ENCODE measurements around the gene OGT. TPM values are rescaled to one million over a fixed set of nuclear protein-coding genes. Genes with fewer than 3 reads are reported as not detected.

Gene OGT
- total RNA-seq = 31.8 and 33.1 TPM in 2 replicates

DNA sequence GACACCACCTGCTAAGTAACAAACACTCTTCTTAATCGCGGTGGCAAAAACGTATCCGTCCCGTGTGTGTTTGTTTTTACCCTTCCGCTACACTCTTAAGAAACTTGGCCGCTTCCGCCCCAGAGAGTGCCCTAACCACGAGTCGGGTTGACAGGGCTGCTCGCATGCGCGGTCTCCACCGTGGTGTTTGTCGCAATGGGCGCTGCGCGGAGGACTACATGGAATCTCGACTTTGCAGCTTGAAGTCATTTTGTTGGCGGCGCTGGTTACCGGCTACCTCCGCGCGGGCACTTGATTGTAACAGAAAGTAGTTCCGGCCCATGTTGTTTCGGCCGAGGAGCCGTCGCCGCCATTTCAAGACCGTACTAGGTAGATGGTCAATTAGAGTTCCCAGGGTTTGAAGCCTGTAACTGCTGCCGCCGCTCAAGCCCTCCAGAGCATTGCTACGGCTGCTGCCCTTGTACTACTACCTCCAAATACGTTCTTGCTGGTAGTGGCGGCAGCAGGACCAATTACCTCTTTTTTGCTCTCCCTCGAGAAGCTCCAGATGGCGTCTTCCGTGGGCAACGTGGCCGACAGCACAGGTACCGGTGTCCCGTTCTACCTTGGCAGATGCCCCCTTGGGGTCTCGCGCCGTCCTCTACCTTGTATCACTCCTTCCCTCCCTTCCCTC lies at the start of gene OGT:
TSS of gene OGT (plus strand) at position 352 of the 673 bp plus-strand sequence. CDS start at position 548, 196 bp downstream.

GRCh38 chrX:71578253-71579135 lies 45.6 kb downstream of the OGT start, which contains the start of gene GCNA:
Gene GCNA (plus strand): TSS chrX:71578437. CDS start chrX:71580822, 2,385 bp downstream.

GRCh38 chrX:71618303-71618721 lies 85.4 kb downstream of the OGT start, which contains the start of gene CXCR3:
Gene CXCR3 (minus strand): TSS chrX:71618511. CDS start chrX:71618449, 62 bp downstream.

Other genes starting within 250 kb of the OGT start
- gene NONO, start 249.5 kb upstream of the OGT start, total RNA-seq = 283 TPM in 2 replicates
- gene ITGB1BP2, start 231.4 kb upstream of the OGT start, total RNA-seq = 0.20 and 1.00 TPM in 2 replicates
- gene TAF1, start 166.7 kb upstream of the OGT start, total RNA-seq = 10.4 and 12.4 TPM in 2 replicates
- gene GCNA, start 45.3 kb downstream of the OGT start, total RNA-seq = 0.25 and 1.3 TPM in 2 replicates
- not detected in 2 replicates for gene CXCR3, start 85.4 kb downstream of the OGT start, total RNA-seq
- not detected in 2 replicates for gene CXorf49, start 185.2 kb downstream of the OGT start, total RNA-seq
- not detected in 2 replicates for gene CXorf49B, start 230.2 kb downstream of the OGT start, total RNA-seq

Measured in mammary microvascular endothelial cell (primary cell).